Measurements from ENCODE around the gene ARID5B.

ARID5B gene

DNA sequence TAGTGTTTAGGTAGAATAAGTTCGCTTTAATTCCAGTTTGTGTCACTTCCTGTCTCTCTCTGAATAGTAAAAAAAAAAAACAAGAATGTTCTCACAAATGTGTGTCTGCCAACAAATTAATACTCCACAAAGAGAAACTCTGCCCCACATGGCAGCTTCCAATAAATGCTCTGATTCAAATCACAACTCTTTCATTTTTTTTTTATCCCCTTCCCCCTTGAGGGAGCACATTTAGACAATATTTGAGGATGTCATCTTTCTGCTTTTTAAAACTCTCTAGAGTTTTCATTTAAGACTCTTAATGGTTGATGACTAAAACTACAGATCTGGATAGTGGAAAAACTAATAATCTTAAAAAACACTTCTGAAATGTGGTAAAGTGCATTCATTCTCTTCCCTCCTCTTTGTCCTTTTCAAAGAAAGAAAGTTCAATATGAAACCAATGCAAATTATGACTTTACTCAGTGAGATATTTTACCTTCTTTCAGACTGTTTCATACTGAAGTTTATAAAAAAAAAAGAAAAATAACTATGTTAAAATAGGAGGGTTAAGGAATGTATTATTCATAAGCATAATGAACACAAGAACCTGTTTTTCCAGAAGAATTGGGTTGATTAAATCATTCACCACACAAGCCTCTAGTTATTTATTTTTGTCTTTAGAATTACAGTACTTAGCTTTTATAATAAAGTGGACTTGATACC, 42.3 kb downstream of the ARID5B start:
- no peak for DNase-seq

GRCh38 chr10:61944410-61945147, 43.1 kb downstream of the ARID5B start:
- DNase-seq = no peak

GRCh38 chr10:61949687-61950086, 48.2 kb downstream of the ARID5B start:
- DNase-seq = no peak

GRCh38 chr10:61950449-61951143, 49.1 kb downstream of the ARID5B start:
- no peak for DNase-seq

- DNase-seq = no peak
Observed at GRCh38 chr10:61951144-61951483, 49.6 kb downstream of the ARID5B start.

DNA sequence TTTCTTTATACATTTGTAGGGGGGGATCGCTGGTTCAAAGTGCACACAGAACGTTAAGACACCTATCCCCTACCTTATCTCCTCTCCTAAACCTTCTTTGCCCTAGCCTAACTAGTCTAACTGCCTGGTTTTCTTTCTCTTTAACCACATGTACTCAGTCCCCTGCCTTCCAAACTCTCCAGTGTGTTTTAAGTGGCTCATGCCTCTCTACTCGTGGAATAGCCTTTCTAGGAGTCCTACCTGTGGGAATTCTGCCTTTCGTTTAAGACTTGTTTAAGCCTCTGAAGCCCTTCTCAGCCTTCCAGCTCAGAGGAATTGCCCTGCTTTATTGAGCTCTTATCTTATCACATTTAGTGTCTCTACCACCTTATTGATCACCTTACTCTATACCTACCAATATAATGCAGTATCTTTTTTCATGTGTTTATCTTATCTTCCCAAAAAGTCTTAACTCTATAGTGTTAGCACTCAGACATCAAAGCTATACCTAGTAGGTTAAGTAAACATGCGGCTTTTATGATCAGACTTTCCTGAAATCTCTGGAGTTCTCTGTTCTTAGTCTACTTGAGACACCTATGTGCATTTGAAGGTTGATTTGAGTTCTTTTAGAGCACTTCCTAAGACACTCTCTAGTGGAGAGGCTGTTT, 50.7 kb downstream of the ARID5B start:
- no peak for DNase-seq

GRCh38 chr10:61953183-61953582, 51.7 kb downstream of the ARID5B start:
- no peak for DNase-seq

GRCh38 chr10:61957806-61958205, 56.3 kb downstream of the ARID5B start:
- no peak for DNase-seq

GRCh38 chr10:61958311-61958710, 56.8 kb downstream of the ARID5B start:
- DNase-seq = no peak

- no peak for DNase-seq
Observed at GRCh38 chr10:61958805-61959204, 57.3 kb downstream of the ARID5B start.

DNA sequence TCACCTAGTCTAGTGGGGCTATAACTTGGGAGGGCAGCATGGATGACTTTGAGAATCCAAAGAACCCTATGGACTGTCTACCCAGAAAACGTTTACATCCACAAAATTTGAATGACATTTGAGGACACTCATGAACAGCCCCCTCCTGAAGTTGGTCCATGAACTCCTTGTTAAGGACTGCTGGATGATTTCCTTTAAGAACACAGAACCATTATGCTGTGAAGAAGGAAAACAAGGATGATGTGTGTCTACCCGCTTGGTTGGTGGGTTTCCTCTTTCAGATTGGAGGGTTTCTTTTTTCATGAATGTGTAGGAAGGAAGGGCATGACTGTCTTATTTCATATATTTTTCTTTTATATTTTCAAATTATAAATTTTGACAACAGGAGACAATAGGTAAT, 58.3 kb downstream of the ARID5B start:
- DNase-seq = no peak

GRCh38 chr10:61960396-61961120, 59.1 kb downstream of the ARID5B start:
- no peak for DNase-seq

DNA sequence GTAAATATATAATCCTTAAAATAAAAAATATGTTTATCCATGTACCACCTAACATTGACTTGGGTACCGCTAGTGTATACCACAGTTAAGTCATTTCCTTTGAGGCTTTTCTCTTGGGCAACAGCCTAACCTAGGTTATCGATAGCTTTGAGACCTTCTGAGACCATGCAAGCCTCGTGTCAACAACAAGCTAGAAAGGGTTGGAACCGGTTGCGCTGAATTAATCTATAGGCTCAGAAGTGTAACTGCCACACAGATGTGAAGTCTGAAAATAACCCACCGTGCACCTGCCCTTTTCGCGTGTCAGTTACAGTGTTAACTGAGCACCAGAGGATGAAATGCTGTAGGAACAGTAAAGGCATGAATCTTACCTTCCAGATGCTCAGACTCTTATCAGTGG, 59.8 kb downstream of the ARID5B start:
- peak; percentile 13 for DNase-seq

DNA sequence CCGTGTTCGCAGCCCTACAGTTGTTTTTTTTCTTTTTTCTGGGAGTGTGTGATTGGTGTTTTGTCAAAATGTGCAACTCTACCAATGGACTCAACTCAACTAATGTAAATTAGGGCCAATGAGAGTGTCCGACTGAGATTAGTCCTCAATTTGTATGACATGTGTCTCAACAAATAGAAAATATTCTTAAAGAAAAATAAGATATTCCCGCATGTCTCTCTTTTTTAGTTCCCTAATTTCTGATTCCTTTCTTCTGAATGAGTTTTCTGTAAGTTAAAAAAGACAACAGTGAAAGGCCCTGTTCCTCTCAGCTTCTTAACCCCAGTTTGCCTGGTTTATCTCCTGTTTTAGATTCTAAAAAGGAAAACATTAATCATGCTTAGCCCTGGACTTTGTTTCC, 61.5 kb downstream of the ARID5B start:
- no peak for DNase-seq

GRCh38 chr10:61963669-61964058, 62.2 kb downstream of the ARID5B start:
- DNase-seq = no peak

GRCh38 chr10:61964059-61964709, 62.7 kb downstream of the ARID5B start:
- no peak for DNase-seq

- no peak for DNase-seq
Observed at GRCh38 chr10:61964949-61965702, 63.6 kb downstream of the ARID5B start.

DNA sequence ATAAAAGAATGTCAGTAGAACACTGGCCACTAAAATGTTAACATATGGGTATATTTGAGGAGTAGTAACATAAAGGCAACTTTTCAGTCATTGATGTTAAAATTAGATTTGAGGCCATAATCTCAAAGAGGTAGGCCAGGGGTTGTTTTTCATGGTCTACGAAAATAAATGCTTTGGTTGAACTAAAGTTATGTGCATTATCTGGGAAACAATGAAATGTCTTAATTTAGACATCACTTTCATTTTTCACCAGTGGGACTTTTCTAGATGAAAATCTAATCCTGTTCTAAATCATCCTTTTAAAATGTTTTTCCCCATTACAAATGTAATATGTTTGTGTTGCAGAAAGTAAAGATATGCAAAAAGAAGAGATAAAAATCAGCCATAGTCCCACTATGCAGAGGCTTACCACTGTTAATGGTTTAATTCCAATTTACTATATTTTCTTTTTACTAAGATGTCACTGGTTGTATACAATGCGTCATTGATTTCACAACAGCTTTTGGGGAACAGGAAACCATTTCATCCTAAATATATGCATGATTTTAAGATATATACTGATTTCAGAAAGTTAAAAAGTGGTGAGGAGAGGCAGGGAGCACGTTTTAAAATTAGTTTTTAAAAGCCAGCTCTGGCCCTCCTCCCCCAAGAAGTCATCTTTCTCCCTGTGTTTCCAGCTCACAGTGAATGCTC, 64.3 kb downstream of the ARID5B start:
- DNase-seq = no peak

GRCh38 chr10:61967298-61967697, 65.8 kb downstream of the ARID5B start:
- DNase-seq = no peak

DNA sequence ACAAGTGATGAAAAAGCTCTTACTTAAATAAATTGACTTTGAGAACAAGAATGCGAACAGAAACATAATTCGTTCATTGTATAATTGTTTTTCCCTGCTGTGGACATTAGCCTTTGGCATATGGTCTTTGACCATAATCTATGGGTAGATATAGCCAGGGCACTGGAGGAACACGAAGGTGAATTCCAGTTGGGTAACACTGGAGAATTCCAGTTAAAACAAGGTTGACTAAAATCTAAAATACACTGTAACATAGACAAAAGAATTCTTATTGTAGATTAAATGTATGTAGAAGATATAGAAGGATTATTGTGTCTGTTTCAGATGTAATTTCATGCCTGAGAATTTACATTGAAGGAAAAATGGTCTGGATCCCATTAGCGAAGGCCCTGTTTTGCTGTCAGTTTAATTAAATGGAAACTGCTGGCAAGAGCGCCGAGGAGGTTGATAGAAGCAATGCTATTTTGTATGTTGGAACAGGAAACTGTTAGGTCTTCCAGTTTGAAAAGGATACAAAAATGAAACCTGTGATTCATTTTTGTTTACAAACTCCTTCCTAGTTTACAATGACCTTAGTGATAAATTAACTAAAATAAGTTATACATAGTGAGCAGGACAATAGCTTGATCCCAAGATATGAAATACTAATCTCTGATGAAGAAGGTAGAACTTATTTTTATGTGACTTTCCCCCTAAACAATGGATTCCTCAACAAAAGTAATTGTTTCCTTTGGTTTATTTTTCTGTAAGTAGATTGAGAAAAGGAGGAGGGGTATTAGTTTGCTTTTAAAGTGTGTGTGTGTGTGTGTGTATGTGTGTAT, 68.9 kb downstream of the ARID5B start:
- DNase-seq = no peak

All from activated effector memory CD4-positive, alpha-beta T cell treated with Interleukin-2 at 50 U/mL for 16 hours (primary cell).